Measurements from ENCODE around the gene LIMD2.

LIMD2 gene

DNA sequence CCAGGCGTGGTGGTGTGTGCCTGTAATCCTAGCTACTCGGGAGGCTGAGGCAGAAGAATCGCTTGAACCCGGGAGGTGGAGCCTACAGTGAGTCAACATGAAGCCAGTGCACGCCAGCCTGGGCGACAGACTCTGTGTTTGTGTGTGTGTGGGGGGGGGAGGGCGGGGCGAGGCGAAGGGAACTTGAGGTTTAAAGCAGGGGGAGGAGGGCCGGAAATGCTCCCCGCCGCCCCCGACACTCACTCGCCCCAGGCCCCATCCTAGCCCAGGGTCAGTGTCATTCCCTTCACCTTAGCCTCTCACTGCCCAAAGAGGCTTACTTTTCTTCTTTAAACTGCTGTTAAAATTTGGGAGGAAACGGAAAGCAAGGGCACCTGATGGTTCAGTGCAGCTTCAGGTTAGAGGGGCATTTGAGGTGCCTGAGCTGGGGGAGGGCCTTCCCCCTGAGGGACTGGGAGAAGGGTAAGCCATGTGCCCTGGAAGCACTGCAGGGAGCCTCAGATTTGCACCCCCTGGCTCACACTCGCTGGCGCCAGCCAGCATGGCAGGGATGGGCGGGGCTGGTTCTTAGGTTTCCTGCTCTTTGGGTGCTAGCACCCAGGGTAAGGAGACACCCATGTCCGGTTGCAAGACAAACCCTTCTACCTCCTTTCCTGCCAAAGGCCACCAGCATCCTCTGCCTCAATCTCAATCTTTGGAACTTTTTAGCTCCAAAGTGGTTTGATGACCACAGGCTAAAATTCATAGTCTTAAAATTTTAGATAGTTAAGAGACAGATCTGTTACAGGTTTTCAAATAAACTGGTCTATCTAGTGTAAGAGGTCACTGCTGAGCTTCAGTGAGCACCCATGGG, 2.2 kb upstream of the LIMD2 start:
- DNase-seq (ENCODE audit: low read depth in 1 of 2, low spot score in 1 of 2), result peak in 1 of 2 donors; percentile 72

DNA sequence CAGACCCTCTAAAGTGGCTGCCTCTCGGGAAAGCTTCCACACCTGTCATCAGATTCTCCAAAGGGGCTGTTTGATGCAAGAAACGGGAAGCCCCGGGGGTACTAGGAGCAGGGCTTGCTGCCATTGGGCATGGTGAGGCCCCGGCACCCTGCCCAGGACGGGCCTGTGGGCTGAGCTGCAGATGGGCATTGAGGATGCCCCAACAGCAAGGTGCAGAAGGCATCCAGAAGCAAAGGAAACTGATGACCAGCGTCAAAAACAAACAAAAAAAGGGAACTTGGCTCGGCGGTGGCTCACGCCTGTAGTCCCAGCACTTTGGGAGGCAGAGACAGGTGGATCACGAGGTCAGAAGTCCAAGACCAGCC, 1.5 kb upstream of the LIMD2 start:
- no peak for DNase-seq (ENCODE audit: low read depth in 1 of 2, low spot score in 1 of 2)

- peak in 1 of 2 donors; percentile 35 for DNase-seq (ENCODE audit: low read depth in 1 of 2, low spot score in 1 of 2)
Measured at GRCh38 chr17:63700528-63701455, 867 bp upstream of the LIMD2 start.

- peak; percentile 49 to 74 for DNase-seq (ENCODE audit: low read depth in 1 of 2, low spot score in 1 of 2)
Measured at GRCh38 chr17:63698886-63699637, 863 bp downstream of the LIMD2 start.

GRCh38 chr17:63698381-63698885, 1.5 kb downstream of the LIMD2 start:
- no peak for DNase-seq (ENCODE audit: low read depth in 1 of 2, low spot score in 1 of 2)

DNA sequence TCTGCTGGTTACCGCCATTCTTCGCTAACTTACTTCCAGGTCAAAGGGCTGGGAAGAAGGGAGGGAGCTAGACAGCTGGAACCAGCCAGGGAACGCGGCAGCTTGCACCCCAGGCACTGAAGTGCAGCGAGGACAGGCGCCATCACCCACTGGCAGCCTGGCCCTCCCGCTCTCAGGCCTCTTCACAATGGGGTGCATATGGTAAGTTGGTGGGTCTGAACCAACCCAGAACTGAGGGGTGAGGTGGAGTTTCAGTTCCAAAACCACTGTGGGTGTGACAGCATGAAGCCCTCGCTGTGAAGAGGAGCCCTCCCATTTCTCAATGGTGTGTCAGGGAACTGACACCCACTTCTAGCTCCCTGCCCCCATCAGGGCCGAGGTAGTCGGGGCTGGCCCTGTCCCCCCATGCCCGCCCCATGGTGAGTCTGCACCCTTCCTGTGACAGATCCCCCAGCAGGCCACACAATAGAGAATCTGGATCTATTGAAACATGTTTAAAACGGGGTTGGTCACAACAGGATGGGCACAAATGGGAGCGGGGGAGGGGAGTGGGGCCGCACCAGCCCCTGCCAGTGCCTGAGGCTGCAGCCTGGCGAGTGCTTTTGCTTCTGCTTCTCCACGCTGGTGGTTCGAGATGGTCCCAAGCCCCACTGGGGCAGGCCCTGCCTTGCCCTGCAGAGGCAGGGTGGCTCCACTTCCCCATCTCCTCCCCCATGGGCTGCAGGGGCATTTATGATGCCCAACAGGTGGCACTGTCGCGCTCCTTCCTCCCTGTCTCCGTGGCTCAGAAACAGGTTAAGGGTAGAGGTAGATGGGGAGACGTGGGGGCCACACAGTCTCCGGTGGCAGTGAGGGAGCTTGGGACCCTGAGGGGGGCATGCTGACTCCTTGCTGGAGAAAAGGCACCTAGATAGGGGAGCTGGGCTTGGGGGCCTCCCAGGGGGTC, 2.3 kb downstream of the LIMD2 start:
- peak; percentile 51 to 70 for DNase-seq (ENCODE audit: low read depth in 1 of 2, low spot score in 1 of 2)

DNA sequence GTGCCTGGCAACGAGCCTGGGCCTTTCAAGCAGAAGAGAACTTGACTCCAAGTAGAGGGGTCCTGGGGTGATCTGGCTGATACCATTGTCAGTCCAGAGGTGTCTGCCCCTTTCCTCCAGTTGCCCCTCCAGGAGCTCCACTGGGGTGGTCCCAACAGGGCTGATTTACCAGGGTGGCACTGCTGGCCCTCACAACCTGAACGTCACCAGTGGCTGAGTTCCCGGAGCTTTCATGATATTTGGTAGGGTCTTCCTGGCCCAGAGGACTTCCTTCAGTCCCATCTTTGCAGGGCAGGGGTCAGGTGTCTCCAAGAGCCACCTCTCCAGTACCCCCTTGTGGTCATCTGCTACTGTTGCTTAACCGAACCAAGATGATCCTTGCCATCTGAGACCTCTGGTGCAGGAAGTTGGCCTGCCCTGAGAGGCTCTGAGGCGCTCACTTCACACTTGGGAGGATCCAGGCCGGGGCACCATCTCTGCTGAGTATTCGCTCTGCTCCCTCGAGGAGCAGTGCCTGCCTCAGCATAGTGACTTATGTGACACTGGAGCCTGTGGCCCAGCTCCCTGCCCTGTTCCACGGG, 3.5 kb downstream of the LIMD2 start:
- DNase-seq (ENCODE audit: low read depth in 1 of 2, low spot score in 1 of 2), result peak in 1 of 2 donors; percentile 23

DNA sequence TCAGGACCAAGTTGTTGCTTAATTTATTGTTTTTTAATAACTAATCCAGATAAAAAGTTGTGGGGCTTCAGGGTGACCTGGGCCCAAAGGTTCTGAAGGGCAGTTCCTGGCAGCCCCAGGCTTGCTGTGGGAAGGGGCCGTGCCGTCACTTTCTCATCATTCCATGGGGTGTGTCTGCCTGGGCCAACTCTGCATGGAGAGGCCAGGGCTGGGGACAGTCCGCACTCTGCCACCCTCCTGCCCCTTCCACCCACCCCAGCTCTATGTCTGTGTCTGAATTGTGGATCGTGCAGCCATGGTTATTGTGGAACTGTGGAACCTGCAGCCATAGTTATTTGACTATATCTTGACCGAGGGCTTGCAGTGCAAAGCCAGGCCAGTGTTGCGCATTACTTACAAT, 4.0 kb downstream of the LIMD2 start:
- DNase-seq (ENCODE audit: low read depth in 1 of 2, low spot score in 1 of 2), result no peak

DNA sequence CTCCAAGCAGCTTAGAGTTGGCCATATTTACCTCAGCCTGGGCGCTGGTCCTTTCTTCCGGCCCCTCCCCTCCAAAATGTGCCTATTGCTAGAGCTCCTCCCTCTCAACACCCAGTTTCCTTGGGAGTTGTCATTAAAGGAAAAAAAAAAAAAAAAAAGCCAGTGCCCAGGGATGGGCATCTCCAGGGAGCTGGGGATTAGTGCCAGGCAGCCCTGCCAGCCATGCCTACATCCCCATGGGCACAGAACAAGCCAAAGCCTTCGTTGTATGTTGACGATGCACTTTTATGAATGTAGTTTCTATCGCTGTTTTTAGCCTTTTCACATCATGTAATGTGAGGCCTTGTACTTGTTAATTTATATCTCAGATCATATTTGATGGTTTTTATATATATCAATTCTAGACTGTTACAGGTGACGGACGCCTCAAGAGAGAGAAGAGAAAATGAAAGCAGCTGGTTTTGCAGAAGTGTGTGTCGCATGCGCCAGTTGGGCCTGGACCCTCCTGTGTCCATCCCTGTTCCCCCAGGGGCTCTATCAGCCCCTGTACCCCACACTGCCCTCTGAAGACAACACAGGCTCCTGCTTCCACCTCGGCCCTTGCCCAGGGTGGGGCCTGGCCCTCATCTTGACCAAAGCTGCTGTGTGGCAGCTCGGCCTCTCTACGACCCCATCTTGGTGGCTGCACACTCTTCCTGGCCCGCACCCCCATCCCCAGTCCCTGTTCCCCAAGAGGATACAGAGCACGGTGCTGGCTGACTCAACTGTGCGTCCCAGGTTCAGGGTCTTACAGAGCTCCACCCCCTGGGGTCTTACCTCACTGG, 4.8 kb downstream of the LIMD2 start:
- DNase-seq (ENCODE audit: low read depth in 1 of 2, low spot score in 1 of 2), result no peak

DNA sequence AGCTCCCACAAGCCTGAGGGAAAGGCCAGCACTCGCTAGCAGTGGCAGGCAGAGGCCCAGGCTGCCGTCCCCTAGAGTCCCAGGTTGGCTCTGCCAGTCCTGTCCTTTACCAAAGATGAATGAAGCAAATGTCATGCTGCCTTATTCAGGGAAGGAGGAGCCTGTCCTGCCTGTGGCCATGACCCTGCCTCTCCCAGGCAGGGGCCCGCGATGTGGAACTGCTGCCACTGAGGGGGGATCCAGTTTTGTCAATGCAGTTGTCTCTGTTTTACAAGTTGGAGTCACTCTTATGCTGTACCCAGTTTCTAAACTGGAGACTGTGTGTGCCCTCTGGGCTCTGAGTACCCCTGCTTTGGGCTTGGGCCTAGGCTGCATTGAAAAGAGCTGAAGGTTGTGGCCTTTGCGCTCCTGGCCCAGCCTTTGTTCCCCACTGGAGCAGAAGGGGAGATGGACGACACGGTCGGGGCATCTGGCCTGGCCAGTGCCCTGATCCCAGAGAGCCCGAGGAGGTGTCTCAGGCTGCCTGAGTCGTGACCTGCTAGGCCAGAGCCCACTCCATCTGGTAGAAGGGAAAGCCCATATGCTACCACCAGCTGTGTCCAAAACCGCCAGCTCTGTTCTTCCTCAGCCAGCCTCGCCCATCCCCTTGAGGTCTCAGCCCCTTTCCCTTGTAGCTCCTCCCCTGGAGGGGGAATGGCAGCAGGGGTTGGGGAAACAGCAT, 5.5 kb downstream of the LIMD2 start:
- DNase-seq (ENCODE audit: low read depth in 1 of 2, low spot score in 1 of 2), result no peak

DNA sequence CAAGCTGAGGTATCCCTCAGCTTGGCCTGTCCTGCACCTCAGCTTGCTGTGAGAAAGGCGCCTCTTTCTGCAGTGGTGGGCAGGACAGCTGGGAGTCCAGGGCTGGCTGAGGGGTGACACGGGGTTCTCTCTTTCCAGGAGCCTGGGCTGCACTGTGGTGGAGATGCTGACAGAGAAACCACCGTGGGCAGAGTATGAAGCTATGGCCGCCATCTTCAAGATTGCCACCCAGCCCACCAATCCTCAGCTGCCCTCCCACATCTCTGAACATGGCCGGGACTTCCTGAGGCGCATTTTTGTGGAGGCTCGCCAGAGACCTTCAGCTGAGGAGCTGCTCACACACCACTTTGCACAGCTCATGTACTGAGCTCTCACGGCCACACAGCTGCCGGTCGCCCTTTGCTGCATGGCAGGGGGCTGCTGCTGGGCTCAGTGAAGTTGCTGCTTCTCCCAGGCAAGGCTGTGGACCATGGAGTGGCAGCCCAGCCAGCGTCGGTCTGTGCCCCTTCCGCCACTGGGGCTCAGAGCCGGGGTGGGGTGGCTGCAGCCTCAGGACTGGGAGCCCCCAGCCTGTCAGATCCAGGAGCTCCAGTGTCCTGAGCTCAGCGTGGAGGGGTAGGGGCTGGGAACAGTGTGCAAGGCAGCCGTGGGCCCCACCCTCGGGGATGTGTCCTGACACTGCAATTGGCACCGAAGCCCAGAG, 6.4 kb downstream of the LIMD2 start:
- DNase-seq (ENCODE audit: low read depth in 1 of 2, low spot score in 1 of 2), result no peak

- no peak for DNase-seq (ENCODE audit: low read depth in 1 of 2, low spot score in 1 of 2)
Measured at GRCh38 chr17:63692195-63692816, 7.6 kb downstream of the LIMD2 start.

GRCh38 chr17:63689479-63689878, 10.4 kb downstream of the LIMD2 start:
- DNase-seq (ENCODE audit: low read depth in 1 of 2, low spot score in 1 of 2), result no peak

- DNase-seq (ENCODE audit: low read depth in 1 of 2, low spot score in 1 of 2), result no peak
Measured at GRCh38 chr17:63688396-63689020, 11.4 kb downstream of the LIMD2 start.

GRCh38 chr17:63686138-63686685, 13.7 kb downstream of the LIMD2 start:
- no peak for DNase-seq (ENCODE audit: low read depth in 1 of 2, low spot score in 1 of 2)

DNA sequence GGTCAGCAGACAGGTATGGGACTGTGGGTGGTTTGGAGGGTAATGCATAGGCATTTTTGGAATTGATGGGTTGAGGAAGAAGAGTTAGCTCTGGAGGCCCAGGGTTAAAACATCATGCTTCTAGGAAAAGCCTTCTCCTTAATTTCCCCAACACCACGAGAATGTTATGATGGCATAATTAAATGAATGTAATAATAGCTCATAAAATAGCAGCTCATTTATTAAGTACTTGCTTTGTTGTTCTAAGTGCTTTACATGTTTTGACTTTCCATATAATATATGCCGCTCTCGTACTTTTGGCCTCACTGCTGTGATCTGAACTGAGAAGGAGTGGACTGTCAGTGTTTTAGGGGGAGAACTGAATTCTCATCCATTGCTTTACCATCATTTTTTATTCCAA, 14.3 kb downstream of the LIMD2 start:
- no peak for DNase-seq (ENCODE audit: low read depth in 1 of 2, low spot score in 1 of 2)
